HG02610 (cell line): Measurements from ENCODE around the gene IMMP1L.
A peak's percentile ranks its signal among the peaks of the same experiment; 100 is the strongest.
"Not testable (repeated sequence)": the region's sequence is repeated elsewhere in the genome, so short reads cannot be mapped to it uniquely, and the experiment has no call there.

Source experiments
- ATAC-seq: cut with Tn5 transposase; IDR thresholded peaks from one replicate; pipeline ENCODE4 v1.9.1; 2021; ENCODE audit warnings: mild to moderate bottlenecking, moderate library complexity; ENCODE audit not compliant: unreplicated experiment

Gene IMMP1L

GRCh38 chr11:31509429-31510345 lies at the start of gene IMMP1L, which contains the start of gene ELP4:
Gene IMMP1L, minus strand, starts transcription at chr11:31509622. Its CDS starts 46,346 bp downstream, at chr11:31463276.
Gene ELP4, plus strand, starts transcription at chr11:31509767. Its CDS starts 18 bp downstream, at chr11:31509785.
- ATAC-seq: peak; percentile 100

- no peak for ATAC-seq
These were observed 48.6 kb upstream of the IMMP1L start for GRCh38 chr11:31558001-31558400.

DNA sequence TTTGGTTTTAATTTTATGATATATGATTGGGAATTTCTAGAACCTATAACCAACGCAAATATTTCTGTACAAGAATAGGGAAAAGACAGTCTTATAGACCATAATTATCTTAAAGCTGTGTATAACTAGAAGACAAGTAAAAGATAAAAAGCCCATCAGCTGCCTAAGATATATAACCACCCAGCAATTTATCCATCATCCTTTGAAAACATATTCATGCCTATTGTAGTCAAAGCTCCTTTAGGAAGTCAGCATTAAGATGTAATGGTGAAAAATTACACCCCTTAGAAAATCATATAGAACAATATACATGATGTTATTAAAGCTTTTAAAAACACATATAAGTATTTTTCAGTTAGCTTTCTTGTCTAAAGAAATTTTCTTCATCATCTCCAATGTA lies 46.5 kb upstream of the IMMP1L start:
- no peak for ATAC-seq

- ATAC-seq: no peak
These were observed 33.4 kb upstream of the IMMP1L start for GRCh38 chr11:31542862-31543261.

DNA sequence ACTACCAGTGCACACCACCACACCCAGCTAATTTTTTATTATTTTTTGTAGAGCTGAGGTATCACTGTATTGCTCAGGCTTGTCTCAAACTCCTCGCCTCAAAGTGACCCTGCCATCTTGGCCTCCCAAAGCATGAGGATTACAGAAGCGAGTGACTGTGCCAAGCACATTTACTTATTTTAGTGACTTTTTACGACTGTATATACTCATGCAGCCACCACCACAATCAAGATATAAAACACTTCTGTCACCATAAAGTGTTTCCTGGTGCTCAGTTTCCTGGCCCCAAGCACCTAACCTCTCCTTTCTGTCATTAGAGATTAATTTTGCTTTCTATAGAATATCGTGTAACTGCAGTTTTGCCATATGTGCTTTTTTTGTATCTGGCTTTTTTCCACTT lies 26.1 kb upstream of the IMMP1L start:
- ATAC-seq: no peak

- ATAC-seq: no peak
These were observed 21.9 kb upstream of the IMMP1L start for GRCh38 chr11:31531293-31531692.

GRCh38 chr11:31529701-31530100 lies 20.3 kb upstream of the IMMP1L start:
- ATAC-seq: peak; percentile 59

- no peak for ATAC-seq
These were observed 19.8 kb upstream of the IMMP1L start for GRCh38 chr11:31529189-31529588.

DNA sequence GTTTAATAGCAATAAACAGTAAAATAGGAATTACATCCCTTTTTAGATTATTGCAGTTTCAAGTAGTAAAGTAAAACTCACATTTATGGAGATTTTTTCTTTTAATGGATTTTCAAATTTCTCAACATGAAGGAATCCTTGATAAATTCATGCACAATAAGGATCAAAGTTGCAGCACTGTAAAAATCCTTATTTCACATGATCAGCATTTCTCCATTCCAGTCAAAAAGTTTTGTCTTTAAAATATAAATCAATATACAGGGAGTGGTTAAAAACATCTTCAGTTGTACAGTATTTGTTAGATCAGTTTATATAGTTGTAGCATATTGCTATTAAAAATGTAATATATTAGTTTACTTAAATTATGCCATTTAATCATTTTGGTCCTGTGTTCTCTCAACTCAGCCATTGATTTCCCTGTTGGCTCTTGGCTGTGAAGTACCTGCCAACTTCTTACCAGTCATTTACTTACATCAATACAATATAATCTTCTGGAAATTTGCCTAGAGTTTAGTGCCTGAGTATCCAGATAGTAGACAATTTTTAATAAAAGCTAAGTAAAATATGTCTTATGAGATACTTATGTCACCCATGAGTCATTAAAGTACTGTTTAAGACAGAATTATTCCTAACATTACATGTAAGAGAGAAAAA lies 12.2 kb upstream of the IMMP1L start:
- ATAC-seq: no peak

DNA sequence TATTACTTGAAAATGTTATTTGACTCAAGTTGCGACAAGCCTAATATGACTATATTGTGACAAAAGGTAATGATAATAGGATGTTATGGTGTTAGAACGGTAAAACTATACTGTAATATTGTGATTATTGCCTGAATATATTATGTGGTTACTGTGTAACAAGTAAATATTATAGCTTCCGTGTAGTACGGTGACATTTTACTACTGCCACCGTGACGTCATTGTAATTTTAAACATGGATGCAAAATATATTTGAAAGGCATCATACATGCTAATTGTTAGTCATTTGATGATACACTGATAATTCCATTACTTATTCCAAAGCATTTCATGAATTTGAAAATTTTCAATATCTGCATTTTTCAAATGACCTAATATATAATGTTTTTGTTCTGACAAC lies 2.7 kb upstream of the IMMP1L start:
- no peak for ATAC-seq

GRCh38 chr11:31509051-31509428 lies 382 bp downstream of the IMMP1L start:
- peak; percentile 3 for ATAC-seq

- no peak for ATAC-seq
These were observed 8.9 kb downstream of the IMMP1L start for GRCh38 chr11:31500560-31500959.

- ATAC-seq: no peak
These were observed 9.7 kb downstream of the IMMP1L start for GRCh38 chr11:31499576-31500178.

GRCh38 chr11:31493762-31494161 lies 15.7 kb downstream of the IMMP1L start:
- not testable (repeated sequence) for ATAC-seq

- ATAC-seq: no peak
These were observed 16.2 kb downstream of the IMMP1L start for GRCh38 chr11:31493235-31493634.

GRCh38 chr11:31492320-31492913 lies 17.0 kb downstream of the IMMP1L start:
- ATAC-seq: peak; percentile 63

GRCh38 chr11:31487848-31488247 lies 21.6 kb downstream of the IMMP1L start:
- ATAC-seq: no peak

- ATAC-seq: no peak
These were observed 24.9 kb downstream of the IMMP1L start for GRCh38 chr11:31484497-31484896.

DNA sequence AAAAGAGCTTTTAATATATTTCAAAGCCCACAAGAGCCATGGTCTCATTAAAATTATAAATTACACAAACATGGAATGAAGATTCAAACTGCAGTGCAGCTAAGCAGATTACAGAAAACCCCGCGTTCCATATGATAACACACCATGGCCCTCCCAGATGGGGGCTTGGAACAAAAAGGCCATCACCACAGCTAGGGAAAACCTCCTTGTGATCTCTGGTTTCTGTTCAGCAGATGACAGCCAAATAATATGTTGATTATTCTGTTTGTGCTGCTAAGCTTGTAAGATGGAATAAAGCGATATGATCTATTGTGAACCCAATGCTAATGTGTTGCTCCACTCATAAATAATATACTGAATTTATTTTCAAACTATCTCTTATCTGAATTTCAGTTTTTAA lies 28.5 kb downstream of the IMMP1L start:
- ATAC-seq: no peak

- ATAC-seq: no peak
These were observed 30.4 kb downstream of the IMMP1L start for GRCh38 chr11:31479066-31479465.

DNA sequence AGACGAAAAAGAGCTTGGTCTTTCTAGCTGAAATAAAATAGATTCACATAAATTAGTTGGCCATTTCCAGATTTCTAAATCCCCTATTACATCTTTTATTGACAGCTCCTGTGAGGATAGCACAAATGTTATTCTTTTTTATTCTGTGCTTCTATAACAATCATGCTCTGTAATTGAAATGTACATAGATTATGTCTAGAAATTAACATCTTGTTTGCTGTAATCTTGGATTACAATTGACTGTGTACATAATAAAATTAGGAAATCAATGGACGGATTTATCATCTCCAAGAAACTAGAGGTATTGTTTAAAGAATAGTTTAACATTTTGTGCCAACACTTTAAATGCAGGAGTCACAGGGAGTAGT lies 31.2 kb downstream of the IMMP1L start:
- ATAC-seq: no peak
